GM21619 (cell line): Measurements from ENCODE around the gene ITLN2.
"Not testable (repeated sequence)": the region's sequence is repeated elsewhere in the genome, so short reads cannot be mapped to it uniquely, and the experiment has no call there.

Experiments used
- ATAC-seq: cut with Tn5 transposase; IDR thresholded peaks from one replicate; pipeline ENCODE4 v1.9.1; 2021; ENCODE audit not compliant: unreplicated experiment

ITLN2 gene

DNA sequence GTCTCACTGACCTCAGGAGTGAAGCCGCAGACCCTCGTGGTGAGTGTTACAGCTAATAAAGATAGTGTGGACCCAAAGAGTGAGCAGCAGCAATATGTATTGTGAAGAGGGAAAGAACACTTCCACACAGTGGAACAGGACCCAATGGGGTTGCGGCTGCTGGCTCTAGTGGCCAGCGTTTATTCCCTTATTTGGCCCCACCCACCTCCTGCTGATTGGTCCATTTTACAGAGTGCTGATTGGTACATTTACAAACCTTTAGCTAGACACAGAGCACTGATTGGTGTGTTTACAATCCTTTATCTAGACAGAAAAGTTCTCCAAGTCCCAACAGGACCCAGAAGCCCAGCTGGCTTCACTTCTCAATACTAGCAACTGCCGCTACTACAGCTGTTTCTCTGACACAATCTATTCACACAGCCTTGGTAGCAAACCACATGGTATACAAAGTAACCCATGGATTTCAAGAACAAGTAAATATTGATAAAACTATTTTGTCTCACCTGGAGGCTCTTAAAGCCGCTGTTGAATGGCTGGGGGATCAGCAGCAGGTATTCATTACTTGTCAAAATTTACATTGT lies 44.3 kb downstream of the ITLN2 start:
- no peak for ATAC-seq

DNA sequence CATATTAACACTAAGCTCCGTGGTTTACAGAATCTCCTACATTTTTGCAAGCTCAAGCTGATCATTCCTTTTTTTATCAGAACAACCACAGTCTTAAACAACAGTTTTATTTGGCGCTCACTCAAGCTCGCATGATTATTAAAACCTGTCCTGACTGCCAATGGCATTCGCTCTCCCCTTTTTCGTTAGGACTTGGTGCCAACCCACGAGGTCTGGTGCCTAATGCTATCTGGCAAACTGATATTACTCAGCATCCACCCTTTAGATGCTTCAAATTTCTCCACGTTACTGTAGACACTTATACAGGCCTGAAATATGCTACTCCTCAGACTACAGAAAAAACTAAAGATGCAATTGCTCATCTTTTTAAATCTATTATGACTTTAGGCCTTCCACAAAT lies 46.6 kb downstream of the ITLN2 start:
- no peak for ATAC-seq

DNA sequence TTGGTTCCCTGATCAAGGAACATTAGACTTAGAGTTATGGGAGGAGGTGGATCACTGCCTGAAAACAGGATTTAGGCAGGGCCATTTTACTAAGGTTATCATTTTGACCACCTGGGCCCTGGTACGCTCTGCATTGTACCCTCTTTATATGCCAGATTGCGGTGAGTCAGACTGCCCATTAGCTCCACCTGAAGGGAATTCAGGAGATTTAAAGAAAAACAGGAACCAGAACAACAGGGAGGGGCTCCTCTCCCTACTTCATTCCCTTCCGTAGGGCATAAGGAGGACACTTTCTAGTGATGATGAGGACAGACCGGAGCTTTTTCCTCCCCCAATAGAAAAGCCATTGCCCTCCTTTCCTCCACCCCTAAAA lies 49.0 kb downstream of the ITLN2 start:
- no peak for ATAC-seq

DNA sequence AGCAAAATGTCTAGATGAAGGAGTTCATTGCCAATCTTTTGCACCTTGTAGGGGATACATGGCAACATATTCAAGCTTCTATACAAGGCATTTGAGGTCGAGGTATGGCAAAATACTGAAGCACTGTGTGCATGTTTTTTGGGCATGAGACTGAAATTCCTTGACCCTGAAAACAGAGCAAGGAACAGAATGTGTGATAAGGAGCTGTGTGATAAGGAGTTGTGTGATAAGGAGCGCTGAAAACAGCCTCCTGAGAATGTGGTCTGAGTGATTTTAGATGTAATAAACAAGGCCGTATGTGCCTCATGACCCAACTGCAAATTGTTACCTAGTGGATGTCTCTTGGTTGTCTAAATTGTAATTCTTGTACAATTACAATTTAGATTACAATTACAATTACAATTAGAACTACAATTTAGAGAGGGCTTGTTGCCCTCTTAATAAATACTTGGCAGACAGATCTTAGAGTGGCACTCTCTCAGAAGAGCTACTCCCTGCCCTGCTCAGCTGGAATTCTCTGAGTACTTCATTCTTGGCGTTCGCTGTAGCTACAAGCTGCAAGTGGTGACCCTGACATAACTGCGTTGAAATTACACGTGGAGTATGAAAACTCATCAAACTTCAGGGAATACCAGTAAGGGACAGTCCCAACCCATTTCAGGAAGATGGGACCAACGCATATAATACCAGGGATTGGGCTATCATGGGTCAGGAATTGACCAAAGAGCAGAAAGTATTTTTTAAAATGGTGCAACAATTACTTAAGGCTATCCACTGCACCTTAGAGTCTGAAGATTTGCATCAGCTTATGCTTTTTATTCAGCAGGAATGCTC lies 49.6 kb downstream of the ITLN2 start:
- ATAC-seq, result no peak

DNA sequence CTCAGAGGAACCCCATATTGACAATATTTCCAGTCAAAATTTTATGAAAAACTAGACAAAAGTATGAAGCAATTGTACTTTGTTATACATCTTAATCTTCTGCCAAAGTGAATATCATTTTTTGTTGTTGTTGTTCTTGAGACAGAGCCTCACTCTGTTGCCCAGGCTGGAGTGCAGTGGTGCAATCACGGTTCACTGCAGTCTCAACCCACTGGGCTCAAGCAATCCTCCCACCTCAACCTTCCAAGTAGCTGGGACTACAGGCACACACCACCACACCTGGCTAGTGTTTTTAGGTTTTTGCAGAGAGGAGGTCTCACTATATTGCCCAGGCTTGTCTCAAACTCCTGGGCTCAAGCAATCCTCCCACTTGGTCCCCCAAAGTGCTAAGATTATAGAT lies 52.4 kb downstream of the ITLN2 start:
- ATAC-seq, result not testable (repeated sequence)

DNA sequence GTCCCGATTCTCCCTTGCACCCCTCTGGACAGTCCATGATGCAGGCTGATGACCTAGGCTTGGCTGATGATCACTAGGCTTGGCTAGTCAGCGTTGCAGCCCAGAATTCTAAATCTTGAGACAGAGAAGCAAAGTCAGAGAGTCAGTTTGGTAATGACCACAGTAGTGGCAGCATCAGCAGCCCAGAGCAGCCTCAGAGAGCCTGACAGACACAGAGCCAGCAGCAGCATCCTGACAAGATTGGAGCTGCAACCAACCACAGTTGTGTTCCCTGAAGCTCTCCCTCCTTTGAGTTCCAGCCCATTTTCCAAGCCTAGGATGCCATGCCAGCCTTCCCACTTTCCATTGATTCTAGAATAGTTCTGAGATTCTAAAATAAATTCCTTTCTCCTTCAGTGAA lies 52.8 kb downstream of the ITLN2 start:
- no peak for ATAC-seq

DNA sequence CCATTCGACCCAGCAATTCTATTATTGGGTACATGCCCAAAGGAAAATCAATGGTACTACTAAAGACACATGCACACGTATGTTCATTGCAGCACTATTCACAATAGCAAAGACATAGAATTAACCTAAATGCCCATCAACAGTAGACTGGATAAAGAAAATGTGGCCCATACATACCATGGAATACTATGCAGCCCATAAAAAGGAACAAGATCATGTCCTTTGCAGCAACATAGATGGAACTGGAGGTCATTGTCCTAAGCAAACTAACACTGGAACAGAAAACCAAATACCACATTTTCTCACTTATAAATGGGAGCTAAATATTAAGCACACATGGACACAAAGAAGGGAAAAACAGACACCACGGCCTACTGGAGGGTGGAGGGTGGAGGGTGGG lies 53.9 kb downstream of the ITLN2 start:
- ATAC-seq, result not testable (repeated sequence)
